H1 (cell line): ENCODE measurements around the gene MAP2K2. TPM values are rescaled to one million over a fixed set of nuclear protein-coding genes. Genes with fewer than 3 reads are reported as not detected.

Source experiments
- CTCF ChIA-PET: fragments of 300-600 bp; sonication (Branson Sonifier 250); formaldehyde crosslinking; loops from one replicate; lab custom pipeline; 2021; ENCODE audit not compliant: partially characterized antibody; lab: Charles Lee
- POLR2A ChIA-PET: fragments of 300-600 bp; sonication (Branson Sonifier 250); formaldehyde crosslinking; loops from one replicate; lab custom pipeline; 2021; ENCODE audit warnings: inconsistent platforms; ENCODE audit not compliant: partially characterized antibody; lab: Charles Lee
- DNase-seq, 2 experiments: peaks; one replicate each; pipeline versions ENCODE4 v3.0.0 to v3.0.0-alpha.2; 2010 to 2022; ENCODE audit warnings: low spot score in 2 of 2, low read depth in 1 of 2, mixed read lengths in 1 of 2
- FAIRE-seq: peaks from 2 replicates; lab custom pipeline; 2011; peaks lifted over from hg19 to GRCh38; lab: Jason Lieb, UNC
- H2AFZ ChIP-seq: 2 replicates; pipeline ENCODE4 v1.8.1; 2012; ENCODE audit warnings: low read length, inconsistent platforms
- H2AK5ac ChIP-seq: 2 replicates; pipeline ENCODE4 v1.6.1; 2013; ENCODE audit warnings: low read depth, low read length
- H2BK120ac ChIP-seq: replicated peaks from 2 replicates; pipeline ENCODE3; 2013; ENCODE audit warnings: low read depth, low read length, inconsistent platforms
- H2BK12ac ChIP-seq: 2 replicates; pipeline ENCODE4 v1.6.1; 2013; ENCODE audit warnings: low read depth, low read length
- H2BK15ac ChIP-seq: 2 replicates; pipeline ENCODE4 v1.6.1; 2013; ENCODE audit warnings: low read length
- H2BK20ac ChIP-seq: 2 replicates; pipeline ENCODE4 v1.6.1; 2013; ENCODE audit warnings: low read length
- H2BK5ac ChIP-seq: 2 replicates; pipeline ENCODE4 v1.6.1; 2013; ENCODE audit warnings: low read depth, low read length
- H3K14ac ChIP-seq: 2 replicates; pipeline ENCODE4 v1.6.1; 2013; ENCODE audit warnings: inconsistent platforms; ENCODE audit not compliant: insufficient read length
- H3K18ac ChIP-seq: 2 replicates; pipeline ENCODE4 v1.6.1; 2013; ENCODE audit warnings: low read length; ENCODE audit errors: extremely low read depth
- H3K23ac ChIP-seq: 2 replicates; pipeline ENCODE4 v1.6.1; 2013; ENCODE audit warnings: inconsistent platforms; ENCODE audit not compliant: insufficient read length
- H3K23me2 ChIP-seq: 2 replicates; pipeline ENCODE4 v1.6.1; 2013; ENCODE audit warnings: low read depth, low read length
- H3K27ac ChIP-seq: 2 replicates; pipeline ENCODE4 v1.6.1; 2011; ENCODE audit warnings: low read depth, low read length, inconsistent platforms
- H3K27me3 ChIP-seq, 4 experiments: replicated peaks in 1 of 4; 1 replicate in 1 of 4; 2 replicates in 3 of 4; pipeline versions ENCODE4 v1.6.1 to v1.8.1; 2011 to 2013; ENCODE audit warnings: low read length in 3 of 4, mild to moderate bottlenecking in 3 of 4, inconsistent platforms in 2 of 4, mixed read lengths in 2 of 4, moderate library complexity in 1 of 4; ENCODE audit not compliant: control insufficient read depth in 3 of 4, insufficient read depth in 3 of 4; ENCODE audit errors: extremely low read depth in 1 of 4
- H3K36me3 ChIP-seq, 4 experiments: 2 replicates each; pipeline versions ENCODE4 v1.6.1 to v1.8.1; 2011 to 2013; ENCODE audit warnings: mild to moderate bottlenecking in 4 of 4, low read length in 3 of 4, moderate library complexity in 2 of 4, control low read depth in 1 of 4, inconsistent platforms in 1 of 4; ENCODE audit not compliant: insufficient read depth in 4 of 4, control insufficient read depth in 2 of 4
- H3K4ac ChIP-seq: replicated peaks from 2 replicates; pipeline ENCODE3; 2013; ENCODE audit warnings: low read length, low read depth, mixed read lengths, inconsistent platforms; ENCODE audit not compliant: insufficient read length
- H3K4me1 ChIP-seq, 4 experiments: replicated peaks in 1 of 4; 1 replicate in 1 of 4; 2 replicates in 3 of 4; pipeline versions ENCODE4 v1.6.1 to v1.8.1; 2011 to 2013; ENCODE audit warnings: low read length in 3 of 4, inconsistent platforms in 2 of 4, mixed read lengths in 1 of 4; ENCODE audit not compliant: insufficient read depth in 4 of 4, control insufficient read depth in 3 of 4
- H3K4me2 ChIP-seq, 2 experiments: 2 replicates each; pipeline versions ENCODE4 v1.6.1 to v1.8.1; 2011 to 2013; ENCODE audit warnings: low read depth in 2 of 2, low read length in 2 of 2, control low read depth in 1 of 2, inconsistent platforms in 1 of 2, mild to moderate bottlenecking in 1 of 2; ENCODE audit not compliant: insufficient read depth in 1 of 2
- H3K4me3 ChIP-seq, 4 experiments: fragments of 200-600, 300-600 bp in 1 of 4; sonication (generic), shearing (Covaris generic), sonication (Bioruptor Twin) in 1 of 4; 2 replicates each; pipeline versions ENCODE4 v1.5.1 to v1.8.1; 2011 to 2016; ENCODE audit warnings: low read length in 4 of 4, low read depth in 3 of 4, control low read depth in 2 of 4, inconsistent platforms in 2 of 4, mild to moderate bottlenecking in 2 of 4, mixed read lengths in 1 of 4, moderate library complexity in 1 of 4; ENCODE audit not compliant: insufficient read depth in 2 of 4; ENCODE audit errors: extremely low read depth in 1 of 4
- H3K56ac ChIP-seq: replicated peaks from 2 replicates; pipeline ENCODE3; 2013; ENCODE audit warnings: low read depth, mild to moderate bottlenecking, mixed read lengths, low read length, inconsistent platforms; ENCODE audit not compliant: insufficient read length
- H3K79me1 ChIP-seq: 2 replicates; pipeline ENCODE4 v1.6.1; 2013; ENCODE audit warnings: low read depth, low read length, control low read depth
- H3K79me2 ChIP-seq, 2 experiments: 2 replicates each; pipeline versions ENCODE4 v1.6.1 to v1.8.1; 2012 to 2013; ENCODE audit warnings: low read length in 2 of 2, mild to moderate bottlenecking in 2 of 2, inconsistent platforms in 1 of 2; ENCODE audit not compliant: insufficient read depth in 2 of 2, control insufficient read depth in 1 of 2
- H3K9ac ChIP-seq, 4 experiments: replicated peaks in 1 of 4; 1 replicate in 1 of 4; 2 replicates in 3 of 4; pipeline versions ENCODE4 v1.6.1 to v1.8.1; 2011 to 2013; ENCODE audit warnings: low read depth in 3 of 4, low read length in 3 of 4, control low read depth in 2 of 4, mild to moderate bottlenecking in 2 of 4, moderate library complexity in 2 of 4, inconsistent platforms in 1 of 4; ENCODE audit errors: extremely low read depth in 1 of 4
- H3K9me3 ChIP-seq, 2 experiments: 2 replicates each; pipeline versions ENCODE4 v1.6.1 to v1.8.1; 2012 to 2013; ENCODE audit warnings: mild to moderate bottlenecking in 2 of 2, moderate library complexity in 2 of 2, control low read depth in 1 of 2, inconsistent platforms in 1 of 2, low read depth in 1 of 2, low read length in 1 of 2, mixed read lengths in 1 of 2; ENCODE audit not compliant: insufficient read depth in 2 of 2
- H4K20me1 ChIP-seq, 2 experiments: replicated peaks in 1 of 2; 2 replicates each; pipeline versions ENCODE3 to v1.8.1; 2011 to 2013; ENCODE audit warnings: inconsistent platforms in 2 of 2, low read length in 2 of 2, mild to moderate bottlenecking in 1 of 2; ENCODE audit not compliant: insufficient read depth in 2 of 2, control insufficient read depth in 1 of 2
- H4K5ac ChIP-seq: 2 replicates; pipeline ENCODE4 v1.6.1; 2013; ENCODE audit warnings: low read length, low read depth, mixed read lengths, inconsistent platforms; ENCODE audit not compliant: insufficient read length
- H4K8ac ChIP-seq: 2 replicates; pipeline ENCODE4 v1.8.0; 2013; ENCODE audit warnings: mild to moderate bottlenecking, moderate library complexity, low read length, inconsistent platforms; ENCODE audit not compliant: insufficient read depth; ENCODE audit errors: extremely low read depth
- H4K91ac ChIP-seq: replicated peaks from 2 replicates; pipeline ENCODE3; 2013; ENCODE audit warnings: low read length, mixed read lengths, inconsistent platforms; ENCODE audit not compliant: insufficient read length
- BRCA1 ChIP-seq: IDR thresholded peaks from 2 replicates; pipeline ENCODE4 v1.6.1; 2012; ENCODE audit warnings: low read depth, low read length, improper control_type of control experiment
- EZH2 ChIP-seq: fragments of 200-600 bp; sonication (generic); IDR thresholded peaks from 2 replicates; pipeline ENCODE4 v1.7.1; 2012; ENCODE audit warnings: low read depth, mild to moderate bottlenecking, moderate library complexity, low read length, inconsistent platforms; ENCODE audit not compliant: severe bottlenecking
- JUND ChIP-seq: IDR thresholded peaks from 2 replicates; pipeline ENCODE4 v1.6.1; 2011; ENCODE audit warnings: mild to moderate bottlenecking, improper control_type of control experiment, low read length
- SIN3A ChIP-seq, 2 experiments: IDR thresholded peaks in 1 of 2; conservative IDR thresholded peaks in 1 of 2; 2 replicates each; pipeline ENCODE4 v1.6.1; 2011 to 2012; ENCODE audit warnings: low read length in 2 of 2, improper control_type of control experiment in 1 of 2, low read depth in 1 of 2, mild to moderate bottlenecking in 1 of 2
- SP1 ChIP-seq: IDR thresholded peaks from 2 replicates; pipeline ENCODE4 v1.6.1; 2011; ENCODE audit warnings: low read depth, low read length
- ZNF274 ChIP-seq: IDR thresholded peaks from 2 replicates; pipeline ENCODE4 v1.7.0; 2012; ENCODE audit warnings: low read length, borderline replicate concordance; ENCODE audit errors: extremely low read depth
- WGBS, 2 experiments: shearing (Covaris generic) in 1 of 2; methylation state at CpG; one replicate each; pipeline versions ENCODE4 v1.1.6 to v1.1.7; 2013 to 2015; ENCODE audit warnings: low lambda C conversion rate in 2 of 2, mixed read lengths in 2 of 2, inconsistent platforms in 1 of 2, low coverage in 1 of 2, missing lambda C conversion rate in 1 of 2; ENCODE audit not compliant: insufficient replicate concordance in 2 of 2, insufficient coverage in 1 of 2, insufficient read length in 1 of 2; ENCODE audit errors: extremely low coverage in 1 of 2, missing lambda C conversion rate in 1 of 2; 5-methylcytosine and 5-hydroxymethylcytosine counted together
- polyA plus RNA-seq, 7 experiments: library from polyadenylated mRNA; depleted of rRNA in 3 of 7; stranded (reverse) in 5 of 7; unstranded in 2 of 7; fragments of >200 nt in 5 of 7; fragments of 200-250 nt in 2 of 7; gene quantifications; 1 replicate in 5 of 7; 2 replicates in 1 of 7; 4 replicates in 1 of 7; pipeline versions ENCODE4 v1.2.1 to v1.2.3, GENCODE V29; 2011 to 2013; ENCODE audit warnings: missing spikeins in 2 of 7, mixed read lengths in 2 of 7
- total RNA-seq: library from RNA; stranded (reverse); fragmentation: NEBNext Ultra II Directional; extraction: Animal tissue kit (Norgen Biotek cat#: 25700); gene quantifications from 2 replicates; pipeline ENCODE4 v1.2.1, GENCODE V29; 2021
- TF ChIP-seq, protein P1 (sequence below): IDR thresholded peaks from 2 replicates; pipeline ENCODE4 v1.6.1; 2011; ENCODE audit warnings: low read length, improper control_type of control experiment
- TF ChIP-seq, protein P2 (sequence below), 3 experiments: IDR thresholded peaks; 1 replicate in 2 of 3; 2 replicates in 1 of 3; pipeline versions ENCODE4 v1.5.1 to v1.6.1; 2011; ENCODE audit warnings: low read length in 3 of 3, mild to moderate bottlenecking in 3 of 3, inconsistent platforms in 2 of 3, low read depth in 1 of 3, moderate library complexity in 1 of 3; ENCODE audit not compliant: insufficient read depth in 1 of 3; ENCODE audit errors: control extremely low read depth in 1 of 3

MAP2K2 gene
- total and polyA plus RNA-seq, 2 of the 8 experiments (the other 6 are each of a cell fraction or from before 2014, with no cell fraction given): 111 to 162 TPM

DNA sequence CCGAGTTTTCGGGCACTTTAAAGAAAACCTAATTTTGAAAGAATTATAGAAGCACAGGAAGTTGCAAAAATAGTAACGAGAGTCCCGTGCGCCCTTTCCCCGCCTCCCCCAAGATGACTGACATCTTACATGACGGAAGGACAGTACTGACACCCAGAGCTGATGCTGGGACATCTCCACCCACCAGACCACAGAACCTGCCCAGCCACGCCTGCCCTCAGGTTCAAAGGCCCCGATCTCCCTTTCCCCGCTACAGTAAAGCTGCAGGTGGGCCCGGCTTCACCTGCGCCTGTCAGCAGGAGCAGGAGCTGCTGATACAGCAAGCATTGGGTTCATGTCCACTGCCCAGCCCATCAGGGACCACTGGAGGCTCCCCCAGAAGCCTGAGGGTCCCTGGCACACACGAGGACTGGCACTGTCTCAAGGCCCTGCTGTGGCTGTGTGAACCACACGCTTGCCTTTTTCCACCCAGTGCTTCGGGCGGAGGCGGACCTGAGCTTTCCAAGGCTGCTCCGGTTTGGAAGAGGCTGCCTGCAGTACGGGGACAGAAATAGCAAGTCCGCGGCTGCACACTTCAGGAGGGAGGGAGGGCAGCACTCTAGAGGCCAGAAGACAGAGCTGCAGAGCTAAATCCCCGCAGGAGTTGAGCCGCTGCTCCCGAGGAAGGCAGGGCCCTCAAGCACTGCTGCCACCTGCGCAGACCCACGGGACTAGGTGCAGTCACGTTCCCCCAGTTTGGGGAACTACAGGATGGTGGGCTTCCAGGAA is 8.7 kb downstream of the MAP2K2 start:
- FAIRE-seq: no peak
- H4K91ac ChIP-seq: no peak overlapping the region
- H3K9ac ChIP-seq: no peak overlapping the region
- peaks cover 4% of the 10 kb centered on the region for H3K79me1 ChIP-seq
- peaks cover 13% of the 10 kb centered on the region in 2 experiments for H4K20me1 ChIP-seq
- no peak overlapping the region for H2BK120ac ChIP-seq
- no peak overlapping the region for H2BK20ac ChIP-seq
- H4K8ac ChIP-seq: no peak overlapping the region
- no peaks in the 10 kb centered on the region for H3K27me3 ChIP-seq
- H2BK12ac ChIP-seq: no peak overlapping the region
- no peak overlapping the region for H4K5ac ChIP-seq
- H3K4me3 ChIP-seq: no peak overlapping the region
- H3K23me2 ChIP-seq: no peaks in the 10 kb centered on the region
- CTCF ChIA-PET: interaction anchor here (3.2 to 9.6 kb wide), 2 partner anchors 14 to 25 kb away, joined by 7 to 42 read pairs; no protein-coding TSS in a partner anchor
- no peak overlapping the region for H3K18ac ChIP-seq
- 90% methylated on average over 27 of the region's 27 CpGs; no CpG with 5 or more reads in 1 of the 2 experiments for WGBS, 2 experiments
- no peak overlapping the region for H3K4ac ChIP-seq
- H3K14ac ChIP-seq: no peak overlapping the region
- no peak overlapping the region for H3K56ac ChIP-seq
- H2AK5ac ChIP-seq: no peak overlapping the region
- H2AFZ ChIP-seq: no peak overlapping the region
- DNase-seq: no peak
- H3K23ac ChIP-seq: no peak overlapping the region
- POLR2A ChIA-PET: interaction anchor here (0.8 to 1.8 kb wide), 5 partner anchors 11 to 108 kb away, joined by 3 to 5 read pairs (median 3); partner anchors contain the start of gene PIAS4
- no peak overlapping the region for H3K4me2 ChIP-seq
- H3K79me2 ChIP-seq: peaks cover 0 to 14% of the 10 kb centered on the region in 2 experiments; a peak in 2 of 4 replicates
- no peak overlapping the region for H3K27ac ChIP-seq
- H3K9me3 ChIP-seq: peaks cover 0 to 5% of the 10 kb centered on the region in 2 experiments; a peak in 1 of 4 replicates
- H3K36me3 ChIP-seq: peaks cover 7 to 35% (median 23%) of the 10 kb centered on the region in 4 experiments
- no peak overlapping the region for H2BK15ac ChIP-seq
- no peaks in the 10 kb centered on the region; a peak in 1 of 7 replicates for H3K4me1 ChIP-seq
- H2BK5ac ChIP-seq: no peak overlapping the region
- TF ChIP-seq SP1 (no peak), EZH2 (no peak), SIN3A (conservative IDR thresholded peaks at IDR 0.05 in 1 of 2, IDR thresholded peaks at IDR 0.05 in 1 of 2; ENCODE audit: low read depth in 1 of 2, low read length in 2 of 2) (no peak), ZNF274 (no peak), BRCA1 (no peak), JUND (no peak)
- TF ChIP-seq, protein P1, sequence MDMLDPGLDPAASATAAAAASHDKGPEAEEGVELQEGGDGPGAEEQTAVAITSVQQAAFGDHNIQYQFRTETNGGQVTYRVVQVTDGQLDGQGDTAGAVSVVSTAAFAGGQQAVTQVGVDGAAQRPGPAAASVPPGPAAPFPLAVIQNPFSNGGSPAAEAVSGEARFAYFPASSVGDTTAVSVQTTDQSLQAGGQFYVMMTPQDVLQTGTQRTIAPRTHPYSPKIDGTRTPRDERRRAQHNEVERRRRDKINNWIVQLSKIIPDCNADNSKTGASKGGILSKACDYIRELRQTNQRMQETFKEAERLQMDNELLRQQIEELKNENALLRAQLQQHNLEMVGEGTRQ: no peak
- TF ChIP-seq, protein P2, sequence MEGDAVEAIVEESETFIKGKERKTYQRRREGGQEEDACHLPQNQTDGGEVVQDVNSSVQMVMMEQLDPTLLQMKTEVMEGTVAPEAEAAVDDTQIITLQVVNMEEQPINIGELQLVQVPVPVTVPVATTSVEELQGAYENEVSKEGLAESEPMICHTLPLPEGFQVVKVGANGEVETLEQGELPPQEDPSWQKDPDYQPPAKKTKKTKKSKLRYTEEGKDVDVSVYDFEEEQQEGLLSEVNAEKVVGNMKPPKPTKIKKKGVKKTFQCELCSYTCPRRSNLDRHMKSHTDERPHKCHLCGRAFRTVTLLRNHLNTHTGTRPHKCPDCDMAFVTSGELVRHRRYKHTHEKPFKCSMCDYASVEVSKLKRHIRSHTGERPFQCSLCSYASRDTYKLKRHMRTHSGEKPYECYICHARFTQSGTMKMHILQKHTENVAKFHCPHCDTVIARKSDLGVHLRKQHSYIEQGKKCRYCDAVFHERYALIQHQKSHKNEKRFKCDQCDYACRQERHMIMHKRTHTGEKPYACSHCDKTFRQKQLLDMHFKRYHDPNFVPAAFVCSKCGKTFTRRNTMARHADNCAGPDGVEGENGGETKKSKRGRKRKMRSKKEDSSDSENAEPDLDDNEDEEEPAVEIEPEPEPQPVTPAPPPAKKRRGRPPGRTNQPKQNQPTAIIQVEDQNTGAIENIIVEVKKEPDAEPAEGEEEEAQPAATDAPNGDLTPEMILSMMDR (IDR thresholded peaks at IDR 0.05; ENCODE audit: control extremely low read depth in 1 of 3, insufficient read depth in 1 of 3, low read depth in 1 of 3, low read length in 3 of 3): no peak
